Limb (tissue), 2 donors: ENCODE measurements around the gene NUP88.
A peak's percentile ranks its signal among the peaks of the same experiment; 100 is the strongest.
"Not testable (repeated sequence)": the region's sequence is repeated elsewhere in the genome, so short reads cannot be mapped to it uniquely, and the experiment has no call there.

Experiments used
- DNase-seq, 2 donors: peaks; one replicate each; pipeline ENCODE4 v3.0.0-alpha.2; 2016; ENCODE audit errors: extremely low spot score in 2 of 2

Gene NUP88

DNA sequence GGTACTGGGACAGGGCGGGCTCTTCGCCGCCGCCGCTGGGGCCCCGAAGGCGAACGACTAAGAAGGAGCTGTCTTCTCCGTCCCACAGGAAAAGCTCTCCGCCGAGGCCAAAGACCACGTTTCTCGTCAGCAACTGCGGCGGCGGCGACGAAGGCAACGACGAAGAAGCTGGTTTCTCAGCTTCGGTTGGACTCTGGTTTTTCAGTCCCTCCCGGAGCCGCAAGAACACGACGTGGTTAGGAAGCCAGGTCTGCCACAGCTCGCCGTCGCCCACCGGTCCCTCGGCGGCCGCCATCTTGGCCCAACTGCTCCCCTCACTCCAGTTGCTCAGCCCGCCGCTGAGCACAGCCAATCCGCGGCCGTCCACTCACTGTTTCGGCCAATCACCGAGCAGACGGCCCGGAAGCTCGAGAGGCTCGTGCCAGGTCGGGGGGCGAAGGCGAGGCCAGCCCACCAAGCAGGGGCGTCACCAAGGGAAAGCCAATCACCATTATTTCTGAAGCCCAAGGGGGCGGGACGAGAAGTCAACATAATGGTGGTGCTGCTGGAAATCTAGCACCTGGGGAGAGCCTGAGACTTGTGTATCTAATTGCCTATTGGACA, at the start of gene NUP88:
TSS of gene NUP88 (minus strand) at position 307 of the 603 bp plus-strand sequence. CDS start at position 295, 12 bp downstream.
- DNase-seq: peak; percentile 98 to 99

DNA sequence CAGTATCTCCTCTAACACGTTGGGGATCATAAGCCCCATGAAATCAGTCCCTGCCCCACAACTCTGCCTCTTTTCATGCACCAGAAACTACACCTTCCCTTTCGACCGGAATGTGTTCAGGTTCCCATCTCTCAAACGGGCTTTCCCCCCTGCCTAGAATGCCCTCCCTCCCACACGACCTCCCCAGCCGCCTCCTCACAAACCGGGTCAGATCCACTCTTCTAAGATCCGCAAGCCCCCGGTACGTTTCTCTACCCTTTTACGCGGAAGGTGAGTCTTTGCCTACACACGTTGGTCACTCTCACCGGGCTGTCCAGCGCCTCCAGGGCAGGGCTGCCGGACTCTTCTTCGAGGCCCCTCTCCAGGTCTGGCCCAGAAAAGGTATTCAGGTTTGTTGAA, 48.6 kb upstream of the NUP88 start:
- no peak for DNase-seq

DNA sequence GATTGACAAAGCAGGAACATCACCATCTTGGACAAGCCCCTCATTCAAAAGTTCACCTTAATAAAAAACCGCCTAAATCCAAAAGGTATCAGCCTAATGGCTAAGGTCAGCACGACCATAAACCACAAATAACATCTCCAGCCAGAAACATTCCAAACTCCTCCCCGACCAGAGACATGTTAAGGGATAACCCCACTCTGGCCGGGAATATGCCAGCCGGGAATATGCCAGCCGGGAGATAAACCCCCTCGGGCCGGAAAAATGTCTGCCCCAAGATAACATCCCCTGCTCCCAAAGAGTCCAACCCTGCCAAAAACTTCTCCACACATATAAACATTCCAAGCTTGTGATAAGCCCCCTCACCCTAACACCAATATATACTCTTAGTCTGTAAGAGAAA, 48.0 kb upstream of the NUP88 start:
- DNase-seq: no peak

DNA sequence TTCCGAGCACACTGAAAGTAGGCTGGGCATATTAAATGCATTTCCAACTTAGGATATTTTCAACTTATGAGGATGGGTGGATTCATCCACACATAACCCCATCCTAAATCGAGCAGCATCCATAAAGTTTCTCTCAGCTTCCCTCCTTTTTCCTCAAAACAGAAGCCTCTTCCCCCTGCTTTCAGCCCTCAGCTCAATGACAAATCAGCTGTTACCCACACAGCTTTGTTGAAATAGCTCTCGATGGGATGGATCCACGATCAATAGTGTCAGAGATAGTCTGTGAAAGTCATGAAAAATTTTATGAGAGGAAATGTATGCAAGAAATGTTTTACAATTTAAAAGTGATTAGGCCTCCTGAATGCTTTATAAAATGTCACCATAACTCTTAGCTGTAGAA, 46.8 kb upstream of the NUP88 start:
- DNase-seq: no peak

- DNase-seq: no peak
These were observed 45.5 kb upstream of the NUP88 start for GRCh38 chr17:5464717-5465507.

DNA sequence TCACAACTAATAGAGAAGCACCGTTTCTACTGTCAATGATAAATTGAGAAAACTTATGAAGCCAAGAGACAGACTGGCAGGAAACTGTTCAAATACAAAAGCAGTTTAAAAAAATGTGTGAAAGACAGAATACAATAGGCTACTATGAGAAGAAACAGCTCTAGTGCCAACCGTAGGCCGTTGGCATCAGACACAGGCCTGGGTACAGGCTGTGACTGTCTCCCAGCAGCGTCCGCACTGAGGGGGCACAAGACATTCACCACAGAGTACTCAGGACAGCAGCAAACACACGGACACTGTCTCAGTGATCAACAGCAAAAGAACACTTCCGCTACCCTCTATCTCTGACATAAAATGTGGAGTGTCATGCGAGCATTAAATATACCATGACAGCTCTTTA, 27.3 kb upstream of the NUP88 start:
- DNase-seq: no peak

GRCh38 chr17:5444209-5444608, 24.7 kb upstream of the NUP88 start:
- DNase-seq: no peak

DNA sequence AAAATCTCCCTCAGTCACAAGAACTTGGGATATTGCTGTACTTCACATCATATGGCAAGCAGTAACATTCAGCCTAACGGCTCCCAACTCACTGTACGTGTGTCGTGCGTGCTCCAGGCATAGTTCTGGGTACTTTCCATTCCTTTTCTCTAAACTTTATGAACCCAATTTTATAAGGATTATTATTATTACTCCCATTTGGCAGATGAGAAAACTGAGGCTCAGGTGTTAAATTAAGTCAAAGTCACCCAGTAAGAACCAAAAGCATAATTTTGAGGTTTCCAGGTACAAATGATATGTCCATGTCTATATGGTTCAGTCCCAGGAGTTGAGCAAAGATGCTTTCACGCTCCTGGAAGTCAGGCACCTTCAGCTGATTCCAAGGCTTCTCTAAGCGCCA, 24.3 kb upstream of the NUP88 start:
- no peak for DNase-seq

DNA sequence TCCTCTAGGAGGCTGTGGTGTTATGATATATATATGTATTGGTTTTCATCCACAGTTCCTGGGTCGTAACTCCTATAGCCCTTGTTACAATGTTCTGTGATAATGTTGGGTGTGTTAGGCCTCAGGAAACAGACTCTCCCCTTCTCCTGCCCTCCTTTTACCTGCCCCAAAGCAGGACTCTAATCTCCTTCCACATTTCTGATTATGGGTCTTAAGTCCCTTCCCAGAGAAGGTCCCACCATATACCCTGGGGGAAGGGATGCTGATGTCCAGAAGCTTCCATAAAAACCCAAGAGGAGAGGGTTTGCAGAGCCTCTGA, 19.9 kb upstream of the NUP88 start:
- no peak for DNase-seq

DNA sequence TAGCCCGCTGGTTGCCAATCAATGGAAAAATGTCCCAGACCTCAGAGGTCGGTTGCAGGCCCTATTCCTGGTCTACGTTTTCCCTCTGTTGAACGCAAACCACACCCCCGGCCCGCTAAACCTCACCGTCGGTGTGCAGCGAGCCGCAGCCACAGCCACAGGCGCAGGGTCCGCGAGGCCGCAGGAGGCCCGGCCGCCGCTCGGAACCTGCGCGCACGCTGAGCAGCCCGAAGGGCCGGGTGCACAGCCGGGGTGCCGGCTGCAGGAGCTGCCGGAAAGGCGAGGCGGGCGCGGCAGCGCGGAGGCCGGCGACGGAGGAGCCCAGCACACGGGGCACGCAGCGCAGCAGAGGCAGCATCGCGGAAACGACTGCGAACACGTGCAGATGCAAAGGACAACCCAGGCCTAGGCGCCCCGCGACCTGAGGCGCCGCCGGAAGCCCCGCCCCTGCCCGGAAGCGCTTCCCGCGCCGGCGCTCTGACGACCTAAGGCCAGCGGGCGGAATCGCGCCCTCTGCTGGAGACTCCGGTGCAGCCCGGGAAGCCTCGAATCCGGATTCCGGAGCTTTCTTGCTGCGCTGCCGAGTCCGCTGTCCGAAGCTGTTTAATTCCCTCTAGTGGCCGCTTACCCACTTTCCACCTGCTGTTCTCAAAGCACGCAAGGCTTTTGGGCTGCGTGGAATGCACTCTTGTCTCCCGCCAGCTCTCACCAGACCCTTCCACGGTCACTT, 19.4 kb upstream of the NUP88 start, which contains the start of gene C1QBP:
TSS of gene C1QBP (minus strand) at position 440 of the 730 bp plus-strand sequence. CDS start at position 358, 82 bp downstream.
- peak; percentile 94 for DNase-seq

DNA sequence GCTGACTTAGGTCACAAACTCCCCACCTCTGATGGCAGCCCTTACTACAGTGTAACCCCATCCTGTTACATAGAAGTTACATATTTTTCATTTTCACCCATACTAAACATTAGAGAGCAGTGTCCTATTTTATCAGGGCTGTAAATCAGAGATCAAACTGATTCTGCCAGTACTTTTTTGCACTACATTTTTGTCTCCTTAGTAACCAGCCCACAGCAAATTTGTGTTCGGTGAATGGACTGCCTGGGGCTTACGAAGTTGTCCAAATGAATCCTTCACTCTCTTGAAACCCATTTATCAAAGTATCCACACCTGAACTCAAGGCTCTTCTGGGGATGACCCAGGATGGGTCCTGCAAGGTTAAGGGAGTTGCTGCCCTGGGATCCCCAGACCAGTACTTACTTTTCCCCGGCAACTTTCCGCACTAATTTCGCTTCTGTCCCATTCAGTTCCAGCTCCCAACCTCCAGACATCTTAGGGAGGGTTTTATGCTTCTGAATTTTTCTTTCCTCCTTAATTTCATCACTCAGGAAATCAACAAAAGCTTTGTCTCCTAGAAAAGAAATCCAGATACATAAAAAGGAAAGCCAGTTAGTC, 18.4 kb upstream of the NUP88 start:
- no peak for DNase-seq

GRCh38 chr17:5435781-5436315, 16.4 kb upstream of the NUP88 start:
- not testable (repeated sequence) for DNase-seq

DNA sequence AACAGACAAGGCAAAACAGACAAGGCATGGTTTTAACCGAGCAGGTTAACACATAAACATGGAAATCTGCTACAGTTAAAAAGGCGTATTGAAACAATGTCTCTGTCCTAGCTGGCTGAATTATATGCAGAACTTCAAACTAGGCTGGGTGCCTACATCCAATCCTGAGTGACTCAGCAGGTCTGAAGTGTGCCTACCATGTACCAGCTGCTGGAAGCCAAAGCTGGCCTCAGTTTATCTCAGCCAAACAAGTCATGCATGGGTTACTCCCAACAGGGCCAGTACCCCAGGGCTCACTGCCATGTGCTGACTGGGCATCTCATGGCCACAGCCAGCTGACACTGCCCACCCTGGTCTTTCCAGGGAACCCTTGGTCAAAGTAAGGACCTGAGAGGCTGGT, 15.5 kb upstream of the NUP88 start:
- DNase-seq: no peak

DNA sequence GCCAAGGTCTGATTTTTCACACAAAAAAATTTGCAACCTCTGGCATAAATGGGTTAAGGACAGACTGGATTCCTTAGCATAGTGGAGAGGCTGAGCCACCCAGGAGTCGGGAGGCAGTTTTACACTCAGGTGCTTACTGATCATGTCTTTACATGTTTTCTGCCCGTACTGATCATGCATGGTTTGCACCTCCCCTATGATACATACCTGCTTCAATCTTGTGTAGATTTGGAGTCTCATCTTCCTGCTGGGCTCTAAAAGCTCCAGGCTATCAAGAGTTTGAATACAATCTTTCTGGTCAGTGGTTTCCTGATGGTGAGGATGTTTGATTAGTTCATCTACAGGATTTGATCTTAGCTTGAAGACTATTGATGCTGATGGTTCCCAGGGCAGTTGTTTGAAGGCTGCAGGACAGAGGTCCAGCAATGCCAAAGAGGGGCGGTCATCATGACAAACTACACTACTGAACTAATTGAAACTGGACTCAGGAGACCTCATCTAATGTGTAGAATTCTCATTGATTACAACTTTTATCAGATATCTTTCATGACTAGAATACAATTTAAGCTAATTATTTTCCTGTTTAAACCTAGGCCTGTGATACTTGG, 12.6 kb upstream of the NUP88 start:
- DNase-seq: no peak

DNA sequence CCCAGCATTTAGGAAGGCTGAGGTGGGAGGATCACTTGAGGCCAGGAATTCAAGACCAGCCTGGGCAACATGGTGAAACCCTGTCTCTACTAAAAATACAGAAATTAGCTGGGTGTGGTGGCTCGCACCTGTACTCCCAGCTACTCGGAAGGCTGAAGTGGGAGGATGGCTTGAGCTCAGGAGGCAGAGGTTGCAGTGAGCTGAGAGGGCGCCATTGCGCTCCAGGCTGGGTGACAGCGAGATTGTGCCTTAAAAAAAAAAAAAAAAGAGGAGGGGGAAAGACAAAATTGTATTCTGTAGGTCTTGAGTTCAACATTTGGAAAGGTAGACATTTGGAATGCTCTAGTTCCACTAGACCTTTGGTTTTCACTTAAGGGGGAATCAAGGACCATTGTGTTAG, 11.8 kb upstream of the NUP88 start:
- not testable (repeated sequence) for DNase-seq

DNA sequence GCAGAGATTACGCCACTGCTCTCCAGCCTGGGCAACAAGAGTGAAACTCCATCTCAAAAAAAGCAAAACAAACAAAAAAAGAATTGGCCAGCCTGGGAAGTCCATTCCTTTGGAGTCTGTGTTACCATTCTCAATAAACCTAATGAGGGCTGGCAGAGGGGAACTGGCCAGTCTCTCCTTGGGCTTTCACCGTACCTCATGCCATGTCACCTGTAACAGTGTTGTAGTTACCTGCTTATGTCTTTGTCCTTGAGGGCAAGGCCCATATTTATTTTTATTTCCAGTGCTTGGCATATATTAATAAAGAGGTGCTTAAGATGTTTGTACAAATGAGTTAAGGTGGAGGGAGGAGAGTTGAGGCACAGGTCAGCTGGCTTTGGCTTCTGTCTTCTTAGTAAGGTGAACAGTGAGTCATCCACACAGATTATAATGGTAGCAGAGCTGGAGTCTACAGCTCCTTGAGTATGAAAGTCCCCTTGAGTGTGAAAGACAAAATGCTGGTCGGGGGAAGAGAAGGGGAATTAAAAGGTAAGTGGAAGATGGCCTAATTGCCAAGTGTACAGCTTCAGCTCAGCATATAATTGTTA, 11.0 kb upstream of the NUP88 start:
- no peak for DNase-seq

- no peak for DNase-seq
These were observed 9.9 kb upstream of the NUP88 start for GRCh38 chr17:5429191-5429887.

DNA sequence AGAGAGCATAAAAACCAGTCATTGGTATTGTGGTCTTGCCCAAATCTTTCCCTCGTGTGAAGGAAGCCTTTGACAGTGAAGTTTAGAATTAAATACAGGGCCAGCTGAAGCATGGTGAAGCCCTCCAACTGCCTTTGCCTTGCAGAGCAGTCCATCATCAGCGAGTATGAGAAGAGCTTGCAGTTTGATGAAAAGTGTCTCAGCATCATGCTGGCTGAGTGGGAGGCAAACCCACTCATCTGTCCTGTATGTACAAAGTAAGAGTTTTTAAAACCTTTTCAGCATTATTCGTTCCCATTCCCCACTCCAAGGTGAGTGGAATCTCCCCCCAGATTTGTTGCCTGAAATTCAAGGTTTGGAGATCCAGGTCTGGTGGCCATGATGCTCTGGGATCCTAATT, 6.4 kb upstream of the NUP88 start:
- DNase-seq: no peak

DNA sequence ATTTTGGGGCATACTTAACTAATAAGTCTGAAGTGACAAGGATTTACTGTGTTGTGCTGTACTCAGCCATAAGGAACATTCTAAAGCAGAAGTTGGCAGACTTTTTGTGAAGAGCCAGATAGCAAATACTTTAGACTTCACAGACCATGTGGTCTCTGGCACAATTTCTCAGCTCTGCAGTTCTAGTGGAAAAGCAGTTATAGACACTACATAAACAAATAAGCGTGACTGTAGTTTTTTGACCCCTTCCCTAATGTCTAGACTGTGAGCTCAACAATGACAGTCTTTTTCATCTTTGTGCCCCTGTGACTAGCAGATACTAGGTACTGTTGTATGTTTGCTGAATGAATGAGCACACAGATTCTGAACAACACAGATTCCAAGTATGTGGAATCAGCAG, 5.4 kb upstream of the NUP88 start:
- no peak for DNase-seq

DNA sequence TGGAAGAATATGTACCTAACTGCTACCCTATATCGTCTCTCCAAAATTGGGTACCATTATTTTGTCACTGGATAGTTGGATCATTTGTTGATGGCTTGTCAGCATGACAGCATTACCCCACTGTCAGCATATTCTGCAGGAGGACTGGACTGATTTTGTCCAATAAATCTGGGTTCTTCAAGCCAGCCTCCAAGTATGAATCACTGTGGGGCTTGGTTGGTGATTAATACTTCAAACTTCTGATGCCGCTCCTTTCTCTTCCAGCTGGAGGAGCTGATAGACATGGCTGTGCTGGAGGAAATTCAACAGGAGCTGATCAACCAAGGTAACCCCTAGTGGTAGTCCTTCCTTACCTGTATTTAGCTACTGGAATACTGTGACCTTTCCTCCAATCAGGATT, 3.0 kb upstream of the NUP88 start:
- DNase-seq: no peak
